Measurements from ENCODE around the gene PLA2G2D.

- TF ChIP-seq POLR2AphosphoS5 (IDR thresholded peaks at IDR 0.05; ENCODE audit: low read depth, low read length): no peak
- no peak for TF ChIP-seq REST (IDR thresholded peaks at IDR 0.05; ENCODE audit: insufficient read depth in 1 of 2, low read depth in 2 of 2, low read length in 2 of 2)
Measured at GRCh38 chr1:20114021-20114648, 5.2 kb downstream of the PLA2G2D start.
